Bronchial epithelial cell (primary cell): ENCODE measurements around the gene GALNT13. TPM values are rescaled to one million over a fixed set of nuclear protein-coding genes. Genes with fewer than 3 reads are reported as not detected.

Experiments used
- DNase-seq: peaks from one replicate; pipeline ENCODE4 v3.0.0-alpha.2; 2010; ENCODE audit warnings: low read depth
- FAIRE-seq: peaks from 2 replicates; lab custom pipeline; 2011; peaks lifted over from hg19 to GRCh38; lab: Jason Lieb, UNC
- H3K27me3 ChIP-seq: 2 replicates; pipeline ENCODE4 v1.5.1; 2011; ENCODE audit warnings: low read length; ENCODE audit not compliant: control insufficient read depth, insufficient read depth
- H3K36me3 ChIP-seq: 2 replicates; pipeline ENCODE4 v1.5.1; 2011; ENCODE audit warnings: low read length; ENCODE audit not compliant: control insufficient read depth, insufficient read depth
- H3K4me3 ChIP-seq: 2 replicates; pipeline ENCODE4 v1.5.1; 2011; ENCODE audit warnings: mild to moderate bottlenecking, low read depth, low read length, control low read depth
- CTCF ChIP-seq: IDR thresholded peaks from 2 replicates; pipeline ENCODE4 v1.5.1; 2011; ENCODE audit warnings: mild to moderate bottlenecking, moderate library complexity, low read length, control low read depth, inconsistent platforms; ENCODE audit not compliant: insufficient read depth, severe bottlenecking
- total RNA-seq: library from RNA; depleted of rRNA; stranded (reverse); fragments of >200 nt; gene quantifications from 2 replicates; pipeline ENCODE4 v1.2.1, GENCODE V29; 2014

Gene GALNT13
- total RNA-seq, 1 donor from 2014 or later: 1.3 TPM

DNA sequence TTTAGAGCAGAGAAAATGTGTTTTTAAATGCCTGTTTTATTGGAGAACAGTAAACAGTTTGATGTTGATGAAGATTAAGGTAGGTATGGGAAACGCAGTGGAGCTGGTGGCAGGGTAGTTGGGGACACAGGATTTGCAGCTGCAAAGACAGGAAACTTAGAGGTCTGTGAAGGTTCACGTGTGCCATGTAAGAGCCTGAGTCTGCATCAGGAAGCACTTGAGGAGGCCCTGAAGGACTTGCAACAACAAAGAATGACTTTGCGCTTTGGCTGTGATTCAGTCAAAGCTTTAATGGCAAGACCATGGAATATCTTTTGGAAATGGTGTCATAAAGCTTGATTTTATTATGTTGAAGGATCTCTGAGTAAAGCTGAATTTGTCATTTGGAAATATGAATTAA is 479.2 kb downstream of the GALNT13 start:
- no peak for DNase-seq
- FAIRE-seq: no peak
- no peak for TF ChIP-seq CTCF
- no peaks in the 10 kb centered on the region for H3K27me3 ChIP-seq
- no peak overlapping the region for H3K4me3 ChIP-seq
- no peaks in the 10 kb centered on the region for H3K36me3 ChIP-seq

DNA sequence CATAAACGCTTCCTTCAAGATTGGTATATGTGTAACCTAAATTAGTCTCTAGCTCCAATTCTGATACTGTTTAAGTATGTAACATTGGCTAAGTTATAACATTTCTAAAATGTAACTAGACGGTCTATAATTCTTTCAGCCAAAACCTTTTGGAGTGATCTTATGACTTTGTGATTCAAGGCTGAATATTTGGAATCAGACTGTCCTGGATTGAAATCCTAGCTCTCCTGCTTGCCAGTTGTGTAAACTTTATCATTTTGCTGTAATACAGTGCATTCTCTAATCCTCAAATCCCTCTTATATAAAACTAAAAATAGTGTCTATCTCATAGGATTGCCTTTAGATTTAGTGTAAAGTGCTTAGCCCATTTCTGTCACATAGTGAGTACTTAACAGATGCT is 489.6 kb downstream of the GALNT13 start:
- no peak for DNase-seq
- H3K27me3 ChIP-seq: no peaks in the 10 kb centered on the region
- no peak overlapping the region for H3K4me3 ChIP-seq
- FAIRE-seq: no peak
- TF ChIP-seq CTCF: no peak
- H3K36me3 ChIP-seq: no peaks in the 10 kb centered on the region

- DNase-seq (no peak), FAIRE-seq (no peak)
- Histone ChIP-seq H3K27me3 (no peaks in the 10 kb centered on the region), H3K4me3 (no peak overlapping the region), H3K36me3 (no peaks in the 10 kb centered on the region)
- no peak for TF ChIP-seq CTCF
Observed at GRCh38 chr2:154368153-154368552, 496.4 kb downstream of the GALNT13 start.

DNA sequence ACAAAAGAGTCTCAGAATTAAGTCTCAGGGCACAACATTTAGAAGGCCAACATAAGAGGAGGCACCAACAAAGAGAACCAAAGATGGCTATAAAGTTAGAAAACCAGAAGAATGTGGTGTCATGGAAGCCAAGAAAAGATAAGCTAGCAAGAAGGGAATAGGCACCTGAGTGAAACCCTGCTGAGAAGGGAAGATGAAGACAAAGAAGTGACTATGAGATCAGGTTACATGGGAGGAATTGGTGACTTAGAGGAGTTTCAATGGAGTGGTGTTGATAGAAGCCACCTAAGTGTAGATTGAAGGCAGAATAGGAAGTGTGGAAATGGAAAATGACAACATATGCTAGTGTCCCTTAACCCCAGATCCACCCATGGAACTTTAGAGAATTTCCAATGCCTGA is 499.2 kb downstream of the GALNT13 start:
- no peak for FAIRE-seq
- no peaks in the 10 kb centered on the region for H3K36me3 ChIP-seq
- TF ChIP-seq CTCF: no peak

DNA sequence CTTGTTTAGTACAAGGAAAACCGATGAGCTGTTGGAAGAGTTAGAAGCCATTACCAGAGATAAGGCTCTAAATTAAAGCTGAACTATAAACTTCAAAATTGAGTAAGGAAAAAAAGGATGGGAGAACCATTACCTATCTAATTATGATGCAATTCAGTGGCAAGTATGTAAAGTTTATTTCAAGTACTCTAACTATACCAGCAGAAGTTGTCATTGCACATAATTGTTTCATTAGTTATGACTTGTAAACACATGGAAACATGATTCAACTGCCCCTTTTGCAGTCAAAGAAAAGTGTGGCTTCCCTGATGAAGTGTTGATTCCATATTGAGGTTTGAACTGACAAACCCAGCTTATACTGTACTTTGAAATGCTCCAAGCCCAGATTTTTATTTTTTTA is 502.7 kb downstream of the GALNT13 start:
- Histone ChIP-seq H3K27me3 (no peaks in the 10 kb centered on the region), H3K36me3 (no peaks in the 10 kb centered on the region), H3K4me3 (no peak overlapping the region)
- TF ChIP-seq CTCF: no peak
- DNase-seq: peak; percentile 34
- no peak for FAIRE-seq

More for the DNA sequence above, 499.2 kb downstream of the GALNT13 start:
- H3K27me3 ChIP-seq: no peaks in the 10 kb centered on the region
- DNase-seq: no peak
- H3K4me3 ChIP-seq: no peak overlapping the region

DNA sequence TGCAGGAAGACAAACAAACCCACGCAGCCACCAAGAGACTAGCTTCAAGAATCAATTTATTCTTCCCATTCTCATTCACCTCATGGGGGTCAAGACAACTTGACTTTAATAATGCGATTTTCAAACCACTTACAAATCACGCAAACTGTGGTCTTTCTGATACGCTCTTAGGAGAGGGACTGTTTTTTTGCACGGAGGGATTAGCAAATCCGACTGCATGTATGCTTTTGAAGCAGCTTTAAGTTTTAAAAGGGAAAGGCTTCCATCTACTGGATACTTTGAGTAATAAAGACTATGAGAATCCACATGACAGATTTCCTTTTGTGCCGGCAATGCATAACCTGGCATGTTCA is 503.8 kb downstream of the GALNT13 start:
- H3K4me3 ChIP-seq: no peak overlapping the region
- H3K27me3 ChIP-seq: no peaks in the 10 kb centered on the region
- H3K36me3 ChIP-seq: no peaks in the 10 kb centered on the region
- peak; percentile 33 for TF ChIP-seq CTCF
- peak; percentile 65 for DNase-seq
- FAIRE-seq: no peak
